WTC11 (cell line): ENCODE data around the gene TRNT1. TPM values are rescaled to one million over a fixed set of nuclear protein-coding genes. Genes with fewer than 3 reads are reported as not detected.

Experiments used
- ATAC-seq: fragments of 200-7000 bp; cut with Tn5 transposase; 2 replicates; pipeline ENCODE4 v1.10.0; 2021; ENCODE audit warnings: mild to moderate bottlenecking, moderate library complexity
- CTCF ChIA-PET: fragments of 300-600 bp; sonication (Branson Sonifier 250); formaldehyde crosslinking; loops from one replicate; lab custom pipeline; 2021; ENCODE audit warnings: antibody characterized with exemption; lab: Charles Lee
- POLR2A ChIA-PET: fragments of 350-600 bp; sonication (Branson Sonifier 250); formaldehyde crosslinking; loops from one replicate; lab custom pipeline; 2021; ENCODE audit warnings: antibody characterized with exemption; lab: Charles Lee
- DNase-seq: peaks from one replicate; pipeline ENCODE4 v3.0.0; 2021; ENCODE audit warnings: low spot score
- H3K27ac Mint-ChIP-seq: 2 replicates; pipeline ENCODE4 v1.8.0; 2021; ENCODE audit warnings: mixed read lengths
- H3K27me3 Mint-ChIP-seq: 2 replicates; pipeline ENCODE4 v1.8.0; 2021; ENCODE audit warnings: low read depth, mild to moderate bottlenecking, moderate library complexity, mixed read lengths
- H3K36me3 Mint-ChIP-seq: 2 replicates; pipeline ENCODE4 v1.8.0; 2021; ENCODE audit warnings: mixed read lengths
- H3K4me1 Mint-ChIP-seq: 2 replicates; pipeline ENCODE4 v1.8.0; 2022; ENCODE audit warnings: mixed read lengths
- H3K4me3 Mint-ChIP-seq: 2 replicates; pipeline ENCODE4 v1.8.0; 2021; ENCODE audit warnings: mild to moderate bottlenecking, moderate library complexity, mixed read lengths
- H3K9me3 Mint-ChIP-seq: 2 replicates; pipeline ENCODE4 v1.8.0; 2021; ENCODE audit warnings: mixed read lengths
- ATF3 ChIP-seq: sonication (generic); formaldehyde crosslinking; conservative IDR thresholded peaks from 2 replicates; pipeline ENCODE4 v1.8.1; 2022; ENCODE audit warnings: mild to moderate bottlenecking, missing genetic modification reagents
- ATF6 ChIP-seq: sonication (generic); formaldehyde crosslinking; IDR thresholded peaks from 2 replicates; pipeline ENCODE4 v1.8.1; 2023; ENCODE audit warnings: mild to moderate bottlenecking, missing genetic modification reagents
- CBFB ChIP-seq: sonication (generic); formaldehyde crosslinking; IDR thresholded peaks from 2 replicates; pipeline ENCODE4 v1.8.1; 2022; ENCODE audit warnings: mild to moderate bottlenecking, low read depth, missing genetic modification reagents
- CREM ChIP-seq: sonication (generic); formaldehyde crosslinking; IDR thresholded peaks from 2 replicates; pipeline ENCODE4 v1.8.1; 2022; ENCODE audit warnings: mild to moderate bottlenecking, missing genetic modification reagents, moderate library complexity
- CTCF ChIP-seq: fragments of 200-600 bp; IDR thresholded peaks from 2 replicates; pipeline ENCODE4 v1.8.0; 2022; ENCODE audit warnings: antibody characterized with exemption
- E2F1 ChIP-seq: sonication (generic); formaldehyde crosslinking; IDR thresholded peaks from 2 replicates; pipeline ENCODE4 v1.8.0; 2022; ENCODE audit warnings: mild to moderate bottlenecking, missing genetic modification reagents
- EMX1 ChIP-seq: fragments of 250-450 bp; sonication (Bioruptor Pico); IDR thresholded peaks from 2 replicates; pipeline ENCODE4 v1.8.0; 2021; ENCODE audit warnings: mild to moderate bottlenecking
- FOXJ3 ChIP-seq: sonication (generic); formaldehyde crosslinking; IDR thresholded peaks from 2 replicates; pipeline ENCODE4 v1.9.0; 2021; ENCODE audit warnings: missing genetic modification reagents, mild to moderate bottlenecking, borderline replicate concordance
- FOXP1 ChIP-seq: sonication (generic); formaldehyde crosslinking; IDR thresholded peaks from 2 replicates; pipeline ENCODE4 v1.8.0; 2022; ENCODE audit warnings: missing genetic modification reagents, mild to moderate bottlenecking, moderate library complexity, borderline replicate concordance
- GABPB1 ChIP-seq: sonication (generic); formaldehyde crosslinking; IDR thresholded peaks from 2 replicates; pipeline ENCODE4 v1.8.1; 2023; ENCODE audit warnings: mild to moderate bottlenecking, missing genetic modification reagents
- HMGA2 ChIP-seq: fragments of 250-450 bp; sonication (Bioruptor Pico); IDR thresholded peaks from 2 replicates; pipeline ENCODE4 v1.4.0; 2021; ENCODE audit warnings: mild to moderate bottlenecking, moderate library complexity
- IRF2 ChIP-seq: sonication (generic); formaldehyde crosslinking; IDR thresholded peaks from 2 replicates; pipeline ENCODE4 v1.8.0; 2022; ENCODE audit warnings: low read depth, missing genetic modification reagents, borderline replicate concordance
- MAX ChIP-seq: sonication (generic); formaldehyde crosslinking; IDR thresholded peaks from 2 replicates; pipeline ENCODE4 v1.8.0; 2022; ENCODE audit warnings: mild to moderate bottlenecking, missing genetic modification reagents
- MYBL2 ChIP-seq: sonication (generic); formaldehyde crosslinking; IDR thresholded peaks from 2 replicates; pipeline ENCODE4 v1.8.1; 2023; ENCODE audit warnings: mild to moderate bottlenecking, moderate library complexity, missing genetic modification reagents
- NFE2L1 ChIP-seq: sonication (generic); formaldehyde crosslinking; IDR thresholded peaks from 2 replicates; pipeline ENCODE4 v1.8.1; 2023; ENCODE audit warnings: missing genetic modification reagents
- NR2C2 ChIP-seq: sonication (generic); formaldehyde crosslinking; IDR thresholded peaks from 2 replicates; pipeline ENCODE4 v1.8.0; 2022; ENCODE audit warnings: mild to moderate bottlenecking, missing genetic modification reagents
- OVOL2 ChIP-seq: fragments of 250-450 bp; sonication (Bioruptor Pico); IDR thresholded peaks from 2 replicates; pipeline ENCODE4 v1.9.0; 2021; ENCODE audit warnings: mild to moderate bottlenecking, borderline replicate concordance
- PRRX2 ChIP-seq: fragments of 250-450 bp; sonication (Bioruptor Pico); IDR thresholded peaks from 2 replicates; pipeline ENCODE4 v1.8.0; 2021; ENCODE audit warnings: mild to moderate bottlenecking
- SOX15 ChIP-seq: fragments of 250-450 bp; sonication (Bioruptor Pico); IDR thresholded peaks from 2 replicates; pipeline ENCODE4 v1.9.0; 2021; ENCODE audit warnings: mild to moderate bottlenecking
- SP1 ChIP-seq: sonication (generic); formaldehyde crosslinking; conservative IDR thresholded peaks from 2 replicates; pipeline ENCODE4 v1.8.1; 2022; ENCODE audit warnings: missing genetic modification reagents
- TCF7 ChIP-seq: sonication (generic); formaldehyde crosslinking; IDR thresholded peaks from 2 replicates; pipeline ENCODE4 v1.8.0; 2022; ENCODE audit warnings: mild to moderate bottlenecking, low read depth, missing genetic modification reagents, moderate library complexity
- TEAD1 ChIP-seq: sonication (generic); formaldehyde crosslinking; IDR thresholded peaks from 2 replicates; pipeline ENCODE4 v1.8.0; 2022; ENCODE audit warnings: mild to moderate bottlenecking, missing genetic modification reagents
- TEAD4 ChIP-seq: sonication (generic); formaldehyde crosslinking; IDR thresholded peaks from 2 replicates; pipeline ENCODE4 v1.8.0; 2022; ENCODE audit warnings: mild to moderate bottlenecking, missing genetic modification reagents
- TP53 ChIP-seq: sonication (generic); formaldehyde crosslinking; IDR thresholded peaks from 2 replicates; pipeline ENCODE4 v1.8.1; 2023; ENCODE audit warnings: mild to moderate bottlenecking, missing genetic modification reagents
- USF1 ChIP-seq: sonication (generic); formaldehyde crosslinking; IDR thresholded peaks from 2 replicates; pipeline ENCODE4 v1.8.0; 2022; ENCODE audit warnings: mild to moderate bottlenecking, missing genetic modification reagents
- ZBTB21 ChIP-seq: sonication (generic); formaldehyde crosslinking; IDR thresholded peaks from 2 replicates; pipeline ENCODE4 v1.8.1; 2023; ENCODE audit warnings: mild to moderate bottlenecking, missing genetic modification reagents, borderline replicate concordance
- ZMAT4 ChIP-seq: fragments of 250-450 bp; sonication (Bioruptor Pico); IDR thresholded peaks from 2 replicates; pipeline ENCODE4 v1.9.0; 2021; ENCODE audit warnings: mild to moderate bottlenecking
- ZNF138 ChIP-seq: sonication (generic); formaldehyde crosslinking; conservative IDR thresholded peaks from 2 replicates; pipeline ENCODE4 v1.8.1; 2022; ENCODE audit warnings: mild to moderate bottlenecking, moderate library complexity, missing genetic modification reagents
- ZNF263 ChIP-seq: sonication (generic); formaldehyde crosslinking; IDR thresholded peaks from 2 replicates; pipeline ENCODE4 v1.8.1; 2022; ENCODE audit warnings: low read depth, mild to moderate bottlenecking, moderate library complexity, missing genetic modification reagents
- total RNA-seq: library from RNA; stranded (reverse); gene quantifications from 3 replicates; pipeline ENCODE4 v1.2.3, GENCODE V29; 2021

The TRNT1 gene
- total RNA-seq, 1 experiment from 2014 or later, result 18.8 TPM

GRCh38 chr3:3126477-3127431, at the start of gene TRNT1 (continued):
- 0 out of 2 replicates have a peak, but pooled peaks have one; percentile 36 for TF ChIP-seq TEAD1 (CRISPR knock-in tag)
- no peak for TF ChIP-seq ZNF138 (CRISPR knock-in tag)
- TF ChIP-seq CTCF, result no peak
- no peak for TF ChIP-seq ZMAT4 (CRISPR knock-in tag)
- TF ChIP-seq E2F1 (CRISPR knock-in tag), result 0 out of 2 replicates have a peak, but pooled peaks have one; percentile 14
- no peak for TF ChIP-seq ZNF263 (CRISPR knock-in tag)
- no peak for TF ChIP-seq OVOL2
- TF ChIP-seq CREM (CRISPR knock-in tag), result peak; percentile 84; the same call in 1 of the 2 replicates
- no peak for TF ChIP-seq FOXJ3
- peak; percentile 72 for TF ChIP-seq GABPB1
- TF ChIP-seq MAX, result peak; percentile 94
- peak; percentile 78 for TF ChIP-seq SP1
- TF ChIP-seq TEAD4 (CRISPR knock-in tag), result 0 out of 2 replicates have a peak, but pooled peaks have one; percentile 36
- peak; percentile 56; the same call in 1 of the 2 replicates for TF ChIP-seq USF1
- TF ChIP-seq HMGA2 (CRISPR knock-in tag), result no peak
- no peak for TF ChIP-seq ATF3 (CRISPR knock-in tag)
- TF ChIP-seq NR2C2 (CRISPR knock-in tag), result 0 out of 2 replicates have a peak, but pooled peaks have one; percentile 10
- TF ChIP-seq SOX15 (CRISPR knock-in tag), result no peak
- no peak for TF ChIP-seq ZBTB21 (CRISPR knock-in tag)
- 0 out of 2 replicates have a peak, but pooled peaks have one; percentile 23 for TF ChIP-seq FOXP1 (CRISPR knock-in tag)
- TF ChIP-seq PRRX2, result no peak
- no peak for TF ChIP-seq EMX1 (CRISPR knock-in tag)
- TF ChIP-seq TP53 (CRISPR knock-in tag), result no peak

GRCh38 chr3:3080309-3080708, 46.4 kb upstream of the TRNT1 start:
- DNase-seq (no peak), ATAC-seq (peak; percentile 76)
- Mint-ChIP-seq H3K4me3 (no peak overlapping the region), H3K4me1 (peaks cover 14% of the 10 kb centered on the region), H3K27ac (no peak overlapping the region), H3K27me3 (peaks cover 14% of the 10 kb centered on the region), H3K36me3 (peaks cover 28% of the 10 kb centered on the region), H3K9me3 (peaks cover 28% of the 10 kb centered on the region)
- POLR2A ChIA-PET, result no interaction called here
- CTCF ChIA-PET, result no interaction called here
- TF ChIP-seq CBFB (CRISPR knock-in tag), result no peak
- no peak for TF ChIP-seq IRF2
- TF ChIP-seq ZNF263 (CRISPR knock-in tag), result no peak
- no peak for TF ChIP-seq TCF7 (CRISPR knock-in tag)
- no peak for TF ChIP-seq CTCF
- no peak for TF ChIP-seq NFE2L1 (CRISPR knock-in tag)
- TF ChIP-seq MYBL2 (CRISPR knock-in tag), result no peak
- no peak for TF ChIP-seq ATF6 (CRISPR knock-in tag)
